ENCODE results near the gene AAK1. TPM values are rescaled to one million over a fixed set of nuclear protein-coding genes. Genes with fewer than 3 reads are reported as not detected.

The AAK1 gene
- total RNA-seq, 1 donor from 2014 or later = 20.8 TPM

DNA sequence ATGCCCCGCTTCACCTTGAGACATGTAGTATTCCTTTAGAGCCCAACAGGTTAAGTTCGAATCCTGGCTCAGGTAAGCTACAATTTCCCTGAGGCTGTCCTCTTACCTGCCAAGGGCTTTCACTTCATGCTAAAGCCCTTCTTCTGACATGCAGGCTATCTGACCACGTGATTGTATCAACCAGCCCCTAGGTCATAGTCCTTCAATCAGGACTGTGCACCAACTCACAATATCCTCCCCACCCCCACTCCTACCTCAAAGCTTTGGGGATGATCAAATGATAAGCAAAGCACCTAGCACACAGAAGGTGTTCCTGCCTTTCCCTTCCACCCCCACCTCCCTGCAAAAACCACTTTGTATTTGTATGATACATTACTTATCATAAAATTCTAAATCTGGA is 78.9 kb downstream of the AAK1 start:
- no peaks in the 10 kb centered on the region for H3K4me1 Mint-ChIP-seq
- DNase-seq (ENCODE audit: low spot score) = no peak
- H3K36me3 ChIP-seq = no peaks in the 10 kb centered on the region
- H3K27ac Mint-ChIP-seq = no peak overlapping the region
- H3K9me3 Mint-ChIP-seq = no peaks in the 10 kb centered on the region
- no peaks in the 10 kb centered on the region for H3K9me3 ChIP-seq (ENCODE audit: low read depth)
- no peak overlapping the region for H3K9ac ChIP-seq
- no peaks in the 10 kb centered on the region for H3K79me2 ChIP-seq (ENCODE audit: low read depth)
- TF ChIP-seq EZH2 (IDR thresholded peaks at IDR 0.05) (no peak), EZH2phosphoT487 (IDR thresholded peaks at IDR 0.05) (no peak)
- TF ChIP-seq, protein P1, sequence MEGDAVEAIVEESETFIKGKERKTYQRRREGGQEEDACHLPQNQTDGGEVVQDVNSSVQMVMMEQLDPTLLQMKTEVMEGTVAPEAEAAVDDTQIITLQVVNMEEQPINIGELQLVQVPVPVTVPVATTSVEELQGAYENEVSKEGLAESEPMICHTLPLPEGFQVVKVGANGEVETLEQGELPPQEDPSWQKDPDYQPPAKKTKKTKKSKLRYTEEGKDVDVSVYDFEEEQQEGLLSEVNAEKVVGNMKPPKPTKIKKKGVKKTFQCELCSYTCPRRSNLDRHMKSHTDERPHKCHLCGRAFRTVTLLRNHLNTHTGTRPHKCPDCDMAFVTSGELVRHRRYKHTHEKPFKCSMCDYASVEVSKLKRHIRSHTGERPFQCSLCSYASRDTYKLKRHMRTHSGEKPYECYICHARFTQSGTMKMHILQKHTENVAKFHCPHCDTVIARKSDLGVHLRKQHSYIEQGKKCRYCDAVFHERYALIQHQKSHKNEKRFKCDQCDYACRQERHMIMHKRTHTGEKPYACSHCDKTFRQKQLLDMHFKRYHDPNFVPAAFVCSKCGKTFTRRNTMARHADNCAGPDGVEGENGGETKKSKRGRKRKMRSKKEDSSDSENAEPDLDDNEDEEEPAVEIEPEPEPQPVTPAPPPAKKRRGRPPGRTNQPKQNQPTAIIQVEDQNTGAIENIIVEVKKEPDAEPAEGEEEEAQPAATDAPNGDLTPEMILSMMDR (IDR thresholded peaks at IDR 0.05) = no peak
- H4K20me1 ChIP-seq (ENCODE audit: low read depth) = no peaks in the 10 kb centered on the region
- H3K36me3 Mint-ChIP-seq = peaks cover 3% of the 10 kb centered on the region
- H3K27me3 ChIP-seq = no peaks in the 10 kb centered on the region
- H3K4me3 ChIP-seq = no peak overlapping the region
- no peak overlapping the region for H3K27ac ChIP-seq
- peaks cover 2% of the 10 kb centered on the region for H3K27me3 Mint-ChIP-seq (ENCODE audit: insufficient read depth, low read depth)
- H3F3A ChIP-seq (ENCODE audit: low read depth) = no peaks in the 10 kb centered on the region
- H2AFZ ChIP-seq (replicated peaks) = no peak overlapping the region
- H3K4me2 ChIP-seq = no peak overlapping the region
- H3K4me3 Mint-ChIP-seq = no peak overlapping the region
- no peaks in the 10 kb centered on the region for H3K4me1 ChIP-seq

DNA sequence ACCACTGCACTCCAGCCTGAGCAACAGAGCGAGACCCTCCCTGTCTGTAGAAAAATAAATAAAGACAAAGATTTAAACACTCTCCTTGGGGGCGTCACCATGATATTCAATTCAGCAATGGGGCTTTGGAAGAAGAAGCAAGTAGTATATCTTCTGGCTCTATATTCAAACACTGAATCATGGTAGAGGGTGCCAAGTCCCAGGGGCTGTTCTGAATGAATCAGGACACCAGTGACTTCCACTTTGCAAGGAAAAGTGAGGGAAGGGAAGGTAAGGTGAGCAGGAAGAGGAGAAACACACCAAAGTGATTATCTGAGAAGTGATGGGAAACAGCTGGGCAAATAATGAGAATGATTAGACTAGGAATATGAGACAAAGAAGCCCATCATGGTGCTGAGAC is 80.5 kb downstream of the AAK1 start:
- Mint-ChIP-seq H3K4me3 (no peak overlapping the region), H3K4me1 (no peaks in the 10 kb centered on the region), H3K27ac (no peak overlapping the region), H3K36me3 (peaks cover 3% of the 10 kb centered on the region), H3K9me3 (no peaks in the 10 kb centered on the region), H3K27me3 (ENCODE audit: insufficient read depth, low read depth) (no peaks in the 10 kb centered on the region)
- H3K9me3 ChIP-seq (ENCODE audit: low read depth) = no peaks in the 10 kb centered on the region
- H3K27me3 ChIP-seq = no peaks in the 10 kb centered on the region
- H4K20me1 ChIP-seq (ENCODE audit: low read depth) = no peaks in the 10 kb centered on the region
- no peaks in the 10 kb centered on the region for H3K79me2 ChIP-seq (ENCODE audit: low read depth)
- no peak for DNase-seq (ENCODE audit: low spot score)
- no peaks in the 10 kb centered on the region for H3K4me1 ChIP-seq
- no peaks in the 10 kb centered on the region for H3K36me3 ChIP-seq
- H3K4me3 ChIP-seq = no peak overlapping the region
- TF ChIP-seq, protein P1 (IDR thresholded peaks at IDR 0.05) = no peak
- TF ChIP-seq EZH2phosphoT487 (IDR thresholded peaks at IDR 0.05) (no peak), EZH2 (IDR thresholded peaks at IDR 0.05) (no peak)
- no peak overlapping the region for H3K4me2 ChIP-seq
- no peak overlapping the region for H2AFZ ChIP-seq (replicated peaks)
- no peak overlapping the region for H3K27ac ChIP-seq
- no peak overlapping the region for H3K9ac ChIP-seq
- no peaks in the 10 kb centered on the region for H3F3A ChIP-seq (ENCODE audit: low read depth)

DNA sequence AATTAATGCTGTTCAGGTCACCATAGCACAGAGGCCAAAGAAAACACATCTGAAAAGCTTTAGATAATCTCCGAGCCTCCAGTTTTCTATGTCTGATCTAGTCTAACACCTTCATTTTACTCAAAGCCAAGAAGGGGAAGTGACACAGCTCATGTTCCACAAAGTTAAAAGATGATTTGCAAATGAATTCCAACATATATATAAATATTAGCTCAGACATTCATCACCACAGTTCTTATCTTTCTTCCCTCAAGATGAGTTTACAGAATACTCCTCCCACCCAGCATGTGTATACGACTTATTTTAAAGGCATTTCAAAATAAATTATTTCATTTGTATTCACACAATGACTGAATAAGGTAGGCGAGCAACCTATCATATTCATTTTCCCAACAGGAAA is 82.4 kb downstream of the AAK1 start:
- Histone ChIP-seq H2AFZ (replicated peaks) (no peak overlapping the region), H3F3A (ENCODE audit: low read depth) (no peaks in the 10 kb centered on the region), H3K36me3 (no peaks in the 10 kb centered on the region), H3K9me3 (ENCODE audit: low read depth) (no peaks in the 10 kb centered on the region), H3K79me2 (ENCODE audit: low read depth) (no peaks in the 10 kb centered on the region), H3K27ac (no peak overlapping the region), H3K4me2 (no peak overlapping the region), H3K9ac (no peak overlapping the region), H3K4me3 (no peak overlapping the region), H4K20me1 (ENCODE audit: low read depth) (no peaks in the 10 kb centered on the region), H3K4me1 (no peaks in the 10 kb centered on the region), H3K27me3 (no peaks in the 10 kb centered on the region)
- Mint-ChIP-seq H3K4me3 (no peak overlapping the region), H3K4me1 (no peaks in the 10 kb centered on the region), H3K27ac (no peak overlapping the region), H3K36me3 (peaks cover 3% of the 10 kb centered on the region), H3K27me3 (ENCODE audit: insufficient read depth, low read depth) (no peaks in the 10 kb centered on the region), H3K9me3 (no peaks in the 10 kb centered on the region)
- DNase-seq (ENCODE audit: low spot score) = no peak
- TF ChIP-seq EZH2phosphoT487 (IDR thresholded peaks at IDR 0.05) = no peak
- TF ChIP-seq EZH2 (IDR thresholded peaks at IDR 0.05) = no peak
- TF ChIP-seq, protein P1 (IDR thresholded peaks at IDR 0.05) = no peak

DNA sequence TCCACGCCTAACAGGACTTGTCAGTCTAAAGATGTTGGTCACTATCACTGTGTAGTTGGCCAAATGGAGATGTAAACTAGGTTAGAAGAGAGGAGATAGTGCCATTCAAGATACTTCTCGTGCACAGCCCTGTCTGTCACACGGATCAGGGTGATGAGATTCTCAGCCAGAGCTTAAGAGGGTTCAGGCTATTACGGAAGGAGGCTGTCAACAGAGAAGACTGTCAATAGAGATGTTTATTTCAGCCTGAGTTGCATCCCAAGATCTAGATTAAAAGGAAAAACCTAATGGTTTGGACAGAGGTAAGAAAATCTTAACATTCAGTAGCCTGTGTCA is 83.4 kb downstream of the AAK1 start:
- peaks cover 3% of the 10 kb centered on the region for H3K36me3 Mint-ChIP-seq
- H3K9me3 Mint-ChIP-seq = no peaks in the 10 kb centered on the region
- H3K36me3 ChIP-seq = no peaks in the 10 kb centered on the region
- no peak overlapping the region for H3K4me2 ChIP-seq
- H3K4me1 ChIP-seq = no peaks in the 10 kb centered on the region
- no peaks in the 10 kb centered on the region for H3K27me3 ChIP-seq
- H3F3A ChIP-seq (ENCODE audit: low read depth) = no peaks in the 10 kb centered on the region
- no peak overlapping the region for H3K9ac ChIP-seq
- no peaks in the 10 kb centered on the region for H4K20me1 ChIP-seq (ENCODE audit: low read depth)
- H3K27me3 Mint-ChIP-seq (ENCODE audit: insufficient read depth, low read depth) = no peaks in the 10 kb centered on the region
- no peak for TF ChIP-seq EZH2 (IDR thresholded peaks at IDR 0.05)
- no peak for TF ChIP-seq EZH2phosphoT487 (IDR thresholded peaks at IDR 0.05)
- TF ChIP-seq, protein P1 (IDR thresholded peaks at IDR 0.05) = no peak
- H2AFZ ChIP-seq (replicated peaks) = no peak overlapping the region
- no peak for DNase-seq (ENCODE audit: low spot score)
- H3K79me2 ChIP-seq (ENCODE audit: low read depth) = no peaks in the 10 kb centered on the region
- H3K4me3 ChIP-seq = no peak overlapping the region
- no peaks in the 10 kb centered on the region for H3K9me3 ChIP-seq (ENCODE audit: low read depth)
- H3K4me3 Mint-ChIP-seq = no peak overlapping the region
- no peak overlapping the region for H3K27ac ChIP-seq
- no peak overlapping the region for H3K27ac Mint-ChIP-seq
- no peaks in the 10 kb centered on the region for H3K4me1 Mint-ChIP-seq

Data from neural progenitor cell (in vitro differentiated cells).